HG02759 (cell line): ENCODE measurements around the gene CBLB.

Experiments used
- ATAC-seq: cut with Tn5 transposase; IDR thresholded peaks from one replicate; pipeline ENCODE4 v1.9.1; 2021; ENCODE audit warnings: mild to moderate bottlenecking, moderate library complexity; ENCODE audit not compliant: unreplicated experiment

Gene CBLB

GRCh38 chr3:105847865-105848264, 20.9 kb downstream of the CBLB start:
- ATAC-seq = no peak

GRCh38 chr3:105847452-105847851, 21.4 kb downstream of the CBLB start:
- ATAC-seq = no peak

- ATAC-seq = no peak
These were observed 22.0 kb downstream of the CBLB start for GRCh38 chr3:105846809-105847208.

- no peak for ATAC-seq
These were observed 23.3 kb downstream of the CBLB start for GRCh38 chr3:105845488-105845887.

GRCh38 chr3:105844704-105845103, 24.1 kb downstream of the CBLB start:
- ATAC-seq = no peak

- ATAC-seq = no peak
These were observed 24.8 kb downstream of the CBLB start for GRCh38 chr3:105843994-105844393.

- no peak for ATAC-seq
These were observed 25.9 kb downstream of the CBLB start for GRCh38 chr3:105842943-105843342.

GRCh38 chr3:105842449-105842848, 26.4 kb downstream of the CBLB start:
- no peak for ATAC-seq

- no peak for ATAC-seq
These were observed 30.9 kb downstream of the CBLB start for GRCh38 chr3:105837947-105838346.

GRCh38 chr3:105837143-105837740, 31.6 kb downstream of the CBLB start:
- ATAC-seq = peak; percentile 98

- peak; percentile 54 for ATAC-seq
These were observed 32.3 kb downstream of the CBLB start for GRCh38 chr3:105836533-105836932.

- ATAC-seq = no peak
These were observed 33.2 kb downstream of the CBLB start for GRCh38 chr3:105835606-105836005.

GRCh38 chr3:105834768-105835167, 34.0 kb downstream of the CBLB start:
- no peak for ATAC-seq

- ATAC-seq = no peak
These were observed 36.2 kb downstream of the CBLB start for GRCh38 chr3:105832644-105833043.

GRCh38 chr3:105830836-105831235, 38.0 kb downstream of the CBLB start:
- no peak for ATAC-seq

GRCh38 chr3:105829871-105830622, 38.8 kb downstream of the CBLB start:
- ATAC-seq = no peak

GRCh38 chr3:105829229-105829628, 39.6 kb downstream of the CBLB start:
- ATAC-seq = no peak

- no peak for ATAC-seq
These were observed 40.1 kb downstream of the CBLB start for GRCh38 chr3:105828703-105829102.

GRCh38 chr3:105827959-105828358, 40.9 kb downstream of the CBLB start:
- ATAC-seq = no peak

GRCh38 chr3:105826778-105827634, 41.8 kb downstream of the CBLB start:
- ATAC-seq = peak; percentile 57

- no peak for ATAC-seq
These were observed 44.7 kb downstream of the CBLB start for GRCh38 chr3:105824129-105824528.
